Mammary epithelial cell (primary cell): ENCODE results near the gene CYTH3.

Experiments
- EZH2 ChIP-seq: IDR thresholded peaks from 2 replicates; pipeline ENCODE4 v1.6.1; 2012; ENCODE audit warnings: low read length, inconsistent platforms, borderline replicate concordance
- TF ChIP-seq, protein P1 (sequence below), 2 donors: IDR thresholded peaks in 1 of 2; conservative IDR thresholded peaks in 1 of 2; 2 replicates each; pipeline ENCODE4 v1.5.1; 2011 to 2012; ENCODE audit warnings: inconsistent platforms in 2 of 2, low read length in 2 of 2, mild to moderate bottlenecking in 2 of 2, control low read depth in 1 of 2, low read depth in 1 of 2; ENCODE audit not compliant: insufficient read depth in 1 of 2; ENCODE audit errors: extremely low read depth in 1 of 2

- no peak for TF ChIP-seq EZH2
- TF ChIP-seq, protein P1, sequence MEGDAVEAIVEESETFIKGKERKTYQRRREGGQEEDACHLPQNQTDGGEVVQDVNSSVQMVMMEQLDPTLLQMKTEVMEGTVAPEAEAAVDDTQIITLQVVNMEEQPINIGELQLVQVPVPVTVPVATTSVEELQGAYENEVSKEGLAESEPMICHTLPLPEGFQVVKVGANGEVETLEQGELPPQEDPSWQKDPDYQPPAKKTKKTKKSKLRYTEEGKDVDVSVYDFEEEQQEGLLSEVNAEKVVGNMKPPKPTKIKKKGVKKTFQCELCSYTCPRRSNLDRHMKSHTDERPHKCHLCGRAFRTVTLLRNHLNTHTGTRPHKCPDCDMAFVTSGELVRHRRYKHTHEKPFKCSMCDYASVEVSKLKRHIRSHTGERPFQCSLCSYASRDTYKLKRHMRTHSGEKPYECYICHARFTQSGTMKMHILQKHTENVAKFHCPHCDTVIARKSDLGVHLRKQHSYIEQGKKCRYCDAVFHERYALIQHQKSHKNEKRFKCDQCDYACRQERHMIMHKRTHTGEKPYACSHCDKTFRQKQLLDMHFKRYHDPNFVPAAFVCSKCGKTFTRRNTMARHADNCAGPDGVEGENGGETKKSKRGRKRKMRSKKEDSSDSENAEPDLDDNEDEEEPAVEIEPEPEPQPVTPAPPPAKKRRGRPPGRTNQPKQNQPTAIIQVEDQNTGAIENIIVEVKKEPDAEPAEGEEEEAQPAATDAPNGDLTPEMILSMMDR (conservative IDR thresholded peaks at IDR 0.05 in 1 of 2, IDR thresholded peaks at IDR 0.05 in 1 of 2; ENCODE audit: extremely low read depth in 1 of 2, insufficient read depth in 1 of 2, low read depth in 1 of 2, low read length in 2 of 2), result no peak
These were observed 34.0 kb downstream of the CYTH3 start for GRCh38 chr7:6238309-6238925.
